ENCODE measurements around the gene DPH7.
"Not testable (repeated sequence)": the region's sequence is repeated elsewhere in the genome, so short reads cannot be mapped to it uniquely, and the experiment has no call there.

Gene DPH7

GRCh38 chr9:137550958-137551263 lies 27.8 kb downstream of the DPH7 start:
- in situ Hi-C loops (cut with MboI; ENCODE audit: low sequenced_read_pairs): not testable (repeated sequence)

- in situ Hi-C loops (cut with MboI; ENCODE audit: low sequenced_read_pairs): no loop called here
Observed at GRCh38 chr9:137550231-137550621, 28.5 kb downstream of the DPH7 start, which contains the start of gene PNPLA7. Gene PNPLA7, minus strand, starts transcription at chr9:137550402. Its CDS starts 205 bp downstream, at chr9:137550197.

DNA sequence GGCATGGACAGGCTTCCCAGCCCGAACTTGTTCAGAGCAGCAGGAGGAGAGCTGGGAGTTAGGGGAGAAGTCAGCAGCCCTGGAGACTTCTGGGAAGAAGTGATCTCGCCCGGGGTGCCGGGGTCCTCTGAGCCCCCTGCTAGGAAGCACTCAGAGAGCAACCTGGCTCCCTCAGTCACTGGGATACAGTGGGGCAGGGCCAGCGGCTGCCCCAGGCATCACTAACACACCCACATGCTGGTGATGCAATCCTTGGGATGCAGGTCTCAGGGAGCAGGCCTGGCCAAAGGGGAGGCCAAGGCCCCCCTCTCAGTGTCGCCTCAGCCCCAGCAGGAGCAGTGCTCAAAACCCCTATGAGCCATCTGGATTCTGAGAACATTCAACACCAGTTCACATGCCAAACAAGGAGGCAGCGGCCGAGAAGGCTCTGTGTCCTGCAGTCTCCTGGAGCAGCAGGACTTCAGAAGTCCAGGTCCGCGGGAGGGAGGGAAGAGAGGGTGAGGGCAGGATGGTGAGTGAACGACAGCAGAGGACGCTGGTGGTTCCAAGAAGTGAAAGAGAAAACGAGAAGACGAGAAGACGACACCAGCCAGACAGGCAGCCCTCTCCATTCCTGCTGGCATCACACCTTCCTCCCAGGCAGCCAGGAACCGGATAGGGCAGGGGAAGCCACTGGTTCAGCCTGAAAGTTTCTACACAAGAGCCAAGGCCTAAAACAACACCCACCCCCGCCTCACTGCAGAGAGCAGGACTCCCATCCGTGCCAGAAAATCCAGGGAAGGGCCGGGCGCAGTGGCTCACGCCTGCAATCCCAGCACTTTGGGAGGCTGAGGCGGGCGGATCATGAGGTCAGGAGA lies 30.8 kb downstream of the DPH7 start:
- in situ Hi-C loops (cut with MboI; ENCODE audit: low sequenced_read_pairs): no loop called here

- in situ Hi-C loops (cut with MboI; ENCODE audit: low sequenced_read_pairs): no loop called here
Observed at GRCh38 chr9:137545123-137545522, 33.6 kb downstream of the DPH7 start.

GRCh38 chr9:137544176-137544760 lies 34.5 kb downstream of the DPH7 start:
- in situ Hi-C loops (cut with MboI; ENCODE audit: low sequenced_read_pairs): no loop called here

DNA sequence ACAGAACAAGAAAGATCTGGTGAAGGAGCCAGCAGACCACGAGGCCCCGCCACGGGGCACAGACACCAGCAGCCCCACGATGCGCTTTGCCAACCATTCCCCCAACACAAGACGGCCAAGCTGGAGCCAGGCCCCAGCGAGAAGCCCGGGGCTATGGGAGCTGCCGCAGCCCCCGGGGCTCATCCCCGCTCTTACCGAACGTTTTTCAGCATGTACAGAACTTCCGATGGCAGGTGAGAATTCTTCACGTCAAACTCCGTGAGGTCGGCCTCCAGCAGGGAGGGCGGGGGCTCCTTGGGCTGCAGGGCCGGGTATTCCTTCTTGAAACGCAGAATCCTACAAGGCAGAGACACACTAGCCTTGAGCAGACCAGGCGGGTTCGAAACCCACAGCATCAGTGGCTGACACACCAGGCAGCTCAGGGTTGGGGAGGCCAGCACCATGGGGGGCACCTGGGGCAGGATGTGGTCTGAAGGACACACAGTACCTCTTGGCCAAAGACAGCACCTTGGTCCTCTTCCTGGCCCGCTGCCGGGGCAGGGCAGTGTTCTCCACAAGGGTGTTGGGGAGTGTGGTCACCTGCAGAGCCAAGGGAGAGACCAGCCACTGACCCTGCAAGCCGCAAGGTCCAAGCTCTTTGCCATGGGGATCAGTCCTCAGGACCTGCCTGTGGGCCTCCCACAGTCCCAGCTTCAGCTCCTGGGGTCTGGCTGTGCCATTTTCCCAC lies 35.3 kb downstream of the DPH7 start:
- in situ Hi-C loops (cut with MboI; ENCODE audit: low sequenced_read_pairs): no loop called here

GRCh38 chr9:137542486-137542885 lies 36.2 kb downstream of the DPH7 start:
- in situ Hi-C loops (cut with MboI; ENCODE audit: low sequenced_read_pairs): no loop called here

DNA sequence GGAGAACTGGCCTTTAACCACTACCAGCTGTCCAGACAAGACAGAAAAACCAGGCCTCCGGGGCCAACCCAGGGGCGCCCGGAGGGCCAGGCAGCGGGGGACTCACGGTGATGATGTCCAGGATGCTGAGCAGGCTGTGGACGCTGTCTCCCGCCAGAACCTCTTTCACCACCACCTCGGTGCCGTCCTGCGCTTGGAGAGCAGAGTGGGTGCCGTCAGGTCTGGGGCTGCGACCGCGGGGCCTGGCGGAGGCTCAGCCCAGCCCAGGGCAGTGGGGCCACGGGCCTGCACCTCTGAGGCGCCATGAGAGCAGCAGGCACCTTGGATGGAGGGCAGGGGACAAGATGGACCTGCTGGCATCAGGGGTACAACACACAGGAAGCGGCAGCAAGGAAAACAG lies 38.2 kb downstream of the DPH7 start:
- in situ Hi-C loops (cut with MboI; ENCODE audit: low sequenced_read_pairs): no loop called here

GRCh38 chr9:137538058-137538457 lies 40.7 kb downstream of the DPH7 start:
- in situ Hi-C loops (cut with MboI; ENCODE audit: low sequenced_read_pairs): no loop called here

DNA sequence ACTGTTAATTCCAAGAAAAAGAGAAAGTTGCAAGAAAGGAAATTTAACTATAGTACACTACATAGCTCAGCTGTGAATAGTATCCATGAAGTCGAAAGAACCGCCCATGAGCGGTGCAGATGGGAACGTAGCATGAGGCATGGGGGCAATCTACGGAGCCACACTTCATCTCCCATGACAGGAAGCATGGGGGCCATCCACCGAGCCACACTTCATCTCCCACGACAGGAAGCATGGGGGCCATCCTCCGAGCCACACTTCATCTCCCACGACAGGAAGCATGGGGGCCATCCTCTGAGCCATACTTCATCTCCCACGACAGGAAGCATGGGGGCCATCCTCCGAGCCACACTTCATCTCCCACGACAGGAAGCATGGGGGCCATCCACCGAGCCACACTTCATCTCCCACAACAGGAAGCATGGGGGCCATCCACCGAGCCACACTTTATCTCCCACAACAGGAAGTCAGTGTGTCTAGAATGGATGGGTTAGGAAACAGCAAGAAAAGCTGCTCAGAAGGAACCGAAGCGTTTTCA lies 42.1 kb downstream of the DPH7 start:
- in situ Hi-C loops (cut with MboI; ENCODE audit: low sequenced_read_pairs): not testable (repeated sequence)

- in situ Hi-C loops (cut with MboI; ENCODE audit: low sequenced_read_pairs): no loop called here
Observed at GRCh38 chr9:137535120-137535428, 43.7 kb downstream of the DPH7 start.

DNA sequence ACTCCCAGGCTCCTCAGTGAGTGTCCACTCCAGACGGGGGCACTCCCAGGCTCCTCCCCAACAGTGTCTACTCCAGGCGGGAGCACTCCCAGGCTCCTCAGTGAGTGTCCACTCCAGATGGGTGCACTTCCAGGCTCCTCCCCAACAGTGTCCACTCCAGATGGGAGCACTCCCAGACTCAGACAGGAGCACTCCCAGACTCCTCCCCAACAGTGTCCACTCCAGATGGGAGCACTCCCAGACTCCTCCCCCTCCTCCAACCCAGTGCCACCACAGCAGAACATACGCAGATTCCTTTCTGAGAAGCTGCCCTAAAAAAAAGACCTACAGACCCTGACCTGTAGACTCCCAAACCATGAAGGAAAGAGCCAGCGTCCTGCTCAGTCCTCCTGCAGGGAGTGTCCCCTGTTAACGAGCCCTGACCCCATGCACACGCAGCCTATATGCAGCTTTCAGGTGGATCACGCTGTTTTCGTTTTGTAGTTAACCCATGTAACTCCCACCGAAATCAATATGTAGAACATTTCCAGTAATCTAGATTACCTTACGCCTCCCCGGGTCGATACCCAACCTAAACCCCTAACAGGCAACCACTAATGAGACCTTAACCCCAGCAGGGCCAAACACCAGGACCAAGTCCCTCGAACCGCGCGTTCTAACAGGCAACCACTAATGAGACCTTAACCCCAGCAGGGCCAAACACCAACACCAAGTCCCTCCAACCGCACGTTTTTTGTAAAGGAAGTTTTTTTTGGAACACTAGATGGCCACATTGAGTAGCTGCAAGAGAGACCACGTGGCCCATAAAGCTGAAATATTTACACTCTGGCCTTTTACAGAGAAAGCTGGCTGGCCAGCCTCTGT lies 44.2 kb downstream of the DPH7 start:
- in situ Hi-C loops (cut with MboI; ENCODE audit: low sequenced_read_pairs): no loop called here

GRCh38 chr9:137532891-137533468 lies 45.7 kb downstream of the DPH7 start:
- in situ Hi-C loops (cut with MboI; ENCODE audit: low sequenced_read_pairs): not testable (repeated sequence)

DNA sequence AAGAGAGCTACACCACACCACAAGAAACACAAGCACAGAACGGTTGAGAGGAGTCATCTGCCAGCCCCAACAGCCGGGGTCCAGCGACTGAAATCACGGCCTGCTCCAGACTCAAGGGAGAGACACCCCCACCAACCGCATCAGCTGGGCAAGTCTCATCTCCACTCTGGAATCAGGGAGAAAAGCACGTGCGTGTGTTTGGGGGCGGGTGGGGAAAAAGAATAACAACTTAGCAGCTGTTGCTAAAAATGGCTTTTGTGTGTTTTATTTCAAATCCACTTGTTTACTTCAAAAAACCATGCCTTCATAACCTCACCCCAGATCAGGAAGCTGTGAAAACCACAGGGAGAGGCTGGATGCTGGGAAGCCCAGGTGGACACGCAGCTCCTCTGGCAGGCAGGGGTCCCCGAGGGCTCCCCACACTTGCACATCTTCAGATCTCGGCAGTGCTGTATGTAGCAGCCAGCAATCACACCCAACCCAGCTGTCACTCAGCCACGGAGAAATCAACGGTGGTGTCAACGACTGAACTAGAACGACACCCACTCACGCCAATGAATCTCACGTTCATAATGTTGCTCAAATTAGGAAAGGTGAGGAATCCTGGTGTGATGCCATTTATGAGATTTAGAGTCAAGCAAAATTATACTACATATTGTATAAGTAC lies 47.5 kb downstream of the DPH7 start:
- in situ Hi-C loops (cut with MboI; ENCODE audit: low sequenced_read_pairs): no loop called here

DNA sequence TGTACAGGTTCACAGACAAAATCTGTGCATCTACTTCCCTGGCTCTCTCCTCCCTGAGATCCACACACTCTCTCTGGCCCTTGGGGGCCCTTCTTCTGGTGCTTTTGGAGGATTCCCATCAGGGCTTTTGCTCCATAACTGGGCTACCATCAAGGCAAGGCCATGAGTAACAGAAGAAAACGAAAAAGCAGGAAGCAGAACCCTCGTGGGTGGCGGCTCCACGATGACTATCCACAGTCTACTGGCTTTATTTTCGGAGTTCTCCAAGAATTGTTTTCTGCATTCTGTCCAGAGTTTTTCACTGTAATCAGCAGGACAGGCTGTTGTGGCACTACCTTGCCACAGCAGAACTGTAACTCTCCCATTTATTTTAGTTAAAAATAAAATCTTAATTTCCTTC lies 48.4 kb downstream of the DPH7 start:
- in situ Hi-C loops (cut with MboI; ENCODE audit: low sequenced_read_pairs): no loop called here

DNA sequence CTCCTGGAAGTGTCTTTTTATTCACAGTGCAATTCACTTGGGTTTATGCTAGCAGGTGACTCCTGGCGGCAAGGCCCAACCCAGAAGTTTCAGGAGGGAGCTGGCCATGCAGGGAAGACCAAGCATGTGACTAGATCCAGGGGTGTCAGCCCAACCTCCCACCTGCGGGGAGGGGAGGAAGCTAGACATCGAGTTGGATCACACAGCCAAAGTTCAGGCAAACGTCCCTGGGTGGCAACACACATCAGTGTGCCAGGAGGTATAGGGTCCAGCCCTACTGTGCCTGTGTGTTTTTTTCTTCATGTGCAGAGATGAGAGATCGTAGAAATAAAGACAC lies 53.8 kb downstream of the DPH7 start:
- in situ Hi-C loops (cut with MboI; ENCODE audit: low sequenced_read_pairs): no loop called here

GRCh38 chr9:137524161-137524980 lies 54.4 kb downstream of the DPH7 start:
- in situ Hi-C loops (cut with MboI; ENCODE audit: low sequenced_read_pairs): no loop called here

- in situ Hi-C loops (cut with MboI; ENCODE audit: low sequenced_read_pairs): no loop called here
Observed at GRCh38 chr9:137522746-137523455, 55.8 kb downstream of the DPH7 start.
